ENCODE results near the gene KCNK16. TPM values are rescaled to one million over a fixed set of nuclear protein-coding genes. Genes with fewer than 3 reads are reported as not detected.

Gene KCNK16
- total and polyA plus RNA-seq, 4 experiments from 2014 or later, result not detected

- H3K27me3 ChIP-seq (ENCODE audit: insufficient read depth, low read length), result no peaks in the 10 kb centered on the region
- intact Hi-C loops (cut with micrococcal nuclease), result no loop called here
- H3K4me1 ChIP-seq (ENCODE audit: insufficient read depth, low read length), result no peaks in the 10 kb centered on the region
- Mint-ChIP-seq H3K27ac (no peak overlapping the region), H3K36me3 (no peaks in the 10 kb centered on the region), H3K9me3 (no peaks in the 10 kb centered on the region), H3K4me1 (peaks cover 0 to 1% (median 0%) of the 10 kb centered on the region in 4 donors), H3K4me3 (no peak overlapping the region), H3K27me3 (peaks cover 1 to 2% of the 10 kb centered on the region in 2 donors)
- H3K36me3 ChIP-seq (ENCODE audit: insufficient read depth, low read length), result no peaks in the 10 kb centered on the region
- no peaks in the 10 kb centered on the region for H3K9me3 ChIP-seq (ENCODE audit: control insufficient read depth in 1 of 2, low read length in 2 of 2)
- ChIA-PET CTCF (ENCODE audit: partially characterized antibody) (no interaction called here), POLR2A (ENCODE audit: partially characterized antibody) (no interaction called here)
- no peak overlapping the region for H3K4me3 ChIP-seq (ENCODE audit: low read length in 2 of 2)
- H3K27ac ChIP-seq (ENCODE audit: low read depth, low read length), result no peak overlapping the region
- DNase-seq, result no peak
Observed at GRCh38 chr6:39276379-39276995, 46.0 kb downstream of the KCNK16 start.

- no peak overlapping the region for H3K4me3 ChIP-seq (ENCODE audit: low read length in 2 of 2)
- H3K4me3 Mint-ChIP-seq, result no peak overlapping the region
- no peak overlapping the region for H3K27ac Mint-ChIP-seq
- ChIA-PET POLR2A (ENCODE audit: partially characterized antibody) (no interaction called here), CTCF (ENCODE audit: partially characterized antibody) (interaction anchor here (1.2 kb wide), 1 partner anchor 35 kb away, joined by 3 read pairs; no protein-coding TSS in a partner anchor)
- no peaks in the 10 kb centered on the region for H3K27me3 ChIP-seq (ENCODE audit: insufficient read depth, low read length)
- H3K36me3 Mint-ChIP-seq, result no peaks in the 10 kb centered on the region
- H3K36me3 ChIP-seq (ENCODE audit: insufficient read depth, low read length), result no peaks in the 10 kb centered on the region
- intact Hi-C loops (cut with micrococcal nuclease), result no loop called here
- no peaks in the 10 kb centered on the region for H3K9me3 Mint-ChIP-seq
- no peaks in the 10 kb centered on the region for H3K9me3 ChIP-seq (ENCODE audit: control insufficient read depth in 1 of 2, low read length in 2 of 2)
- H3K4me1 Mint-ChIP-seq, result no peaks in the 10 kb centered on the region
- DNase-seq, result no peak
- no peaks in the 10 kb centered on the region for H3K4me1 ChIP-seq (ENCODE audit: insufficient read depth, low read length)
- no peak overlapping the region for H3K27ac ChIP-seq (ENCODE audit: low read depth, low read length)
- H3K27me3 Mint-ChIP-seq, result peaks cover 0 to 1% of the 10 kb centered on the region in 2 donors
Observed at GRCh38 chr6:39274903-39275302, 47.6 kb downstream of the KCNK16 start.

GRCh38 chr6:39274471-39274870, 48.0 kb downstream of the KCNK16 start:
- intact Hi-C loops (cut with micrococcal nuclease), result no loop called here
- CTCF ChIA-PET (ENCODE audit: partially characterized antibody), result interaction anchor here (1.2 kb wide), 1 partner anchor 35 kb away, joined by 3 read pairs; no protein-coding TSS in a partner anchor
- no peak overlapping the region for H3K27ac Mint-ChIP-seq

GRCh38 chr6:39273406-39273821, 49.1 kb downstream of the KCNK16 start:
- H3K9me3 ChIP-seq (ENCODE audit: control insufficient read depth in 1 of 2, low read length in 2 of 2), result no peaks in the 10 kb centered on the region
- no peaks in the 10 kb centered on the region for H3K4me1 Mint-ChIP-seq
- CTCF ChIA-PET (ENCODE audit: partially characterized antibody), result no interaction called here

More at GRCh38 chr6:39274471-39274870, 48.0 kb downstream of the KCNK16 start:
- H3K27me3 Mint-ChIP-seq, result peaks cover 0 to 1% of the 10 kb centered on the region in 2 donors
- POLR2A ChIA-PET (ENCODE audit: partially characterized antibody), result no interaction called here
- Histone ChIP-seq H3K27me3 (ENCODE audit: insufficient read depth, low read length) (no peaks in the 10 kb centered on the region), H3K9me3 (ENCODE audit: control insufficient read depth in 1 of 2, low read length in 2 of 2) (no peaks in the 10 kb centered on the region), H3K27ac (ENCODE audit: low read depth, low read length) (no peak overlapping the region), H3K4me3 (ENCODE audit: low read length in 2 of 2) (no peak overlapping the region), H3K36me3 (ENCODE audit: insufficient read depth, low read length) (no peaks in the 10 kb centered on the region), H3K4me1 (ENCODE audit: insufficient read depth, low read length) (no peaks in the 10 kb centered on the region)
- H3K36me3 Mint-ChIP-seq, result no peaks in the 10 kb centered on the region
- H3K4me3 Mint-ChIP-seq, result no peak overlapping the region
- no peaks in the 10 kb centered on the region for H3K4me1 Mint-ChIP-seq
- no peaks in the 10 kb centered on the region for H3K9me3 Mint-ChIP-seq
- no peak for DNase-seq

GRCh38 chr6:39269961-39270360, 52.5 kb downstream of the KCNK16 start:
- H3K36me3 Mint-ChIP-seq, result no peaks in the 10 kb centered on the region
- no peaks in the 10 kb centered on the region for H3K4me1 Mint-ChIP-seq
- no peaks in the 10 kb centered on the region for H3K36me3 ChIP-seq (ENCODE audit: insufficient read depth, low read length)
- H3K27ac ChIP-seq (ENCODE audit: low read depth, low read length), result no peak overlapping the region
- peaks cover 0 to 1% of the 10 kb centered on the region in 2 donors for H3K27me3 Mint-ChIP-seq
- no peaks in the 10 kb centered on the region for H3K9me3 ChIP-seq (ENCODE audit: control insufficient read depth in 1 of 2, low read length in 2 of 2)
- H3K4me1 ChIP-seq (ENCODE audit: insufficient read depth, low read length), result no peaks in the 10 kb centered on the region
- ChIA-PET POLR2A (ENCODE audit: partially characterized antibody) (no interaction called here), CTCF (ENCODE audit: partially characterized antibody) (interaction anchor here (0.9 kb wide), 1 partner anchor 110 kb away, joined by 3 read pairs; no protein-coding TSS in a partner anchor)
- no peaks in the 10 kb centered on the region for H3K27me3 ChIP-seq (ENCODE audit: insufficient read depth, low read length)
- no peaks in the 10 kb centered on the region for H3K9me3 Mint-ChIP-seq
- intact Hi-C loops (cut with micrococcal nuclease), result no loop called here
- H3K27ac Mint-ChIP-seq, result no peak overlapping the region
- H3K4me3 ChIP-seq (ENCODE audit: low read length in 2 of 2), result no peak overlapping the region
- no peak for DNase-seq
- no peak overlapping the region for H3K4me3 Mint-ChIP-seq

More at GRCh38 chr6:39273406-39273821, 49.1 kb downstream of the KCNK16 start:
- Mint-ChIP-seq H3K4me3 (no peak overlapping the region), H3K36me3 (no peaks in the 10 kb centered on the region), H3K9me3 (no peaks in the 10 kb centered on the region), H3K27me3 (peaks cover 0 to 1% of the 10 kb centered on the region in 2 donors), H3K27ac (no peak overlapping the region)
- H3K27ac ChIP-seq (ENCODE audit: low read depth, low read length), result no peak overlapping the region
- no peaks in the 10 kb centered on the region for H3K27me3 ChIP-seq (ENCODE audit: insufficient read depth, low read length)
- POLR2A ChIA-PET (ENCODE audit: partially characterized antibody), result no interaction called here
- no peaks in the 10 kb centered on the region for H3K36me3 ChIP-seq (ENCODE audit: insufficient read depth, low read length)
- DNase-seq, result no peak
- H3K4me3 ChIP-seq (ENCODE audit: low read length in 2 of 2), result no peak overlapping the region
- intact Hi-C loops (cut with micrococcal nuclease), result no loop called here
- no peaks in the 10 kb centered on the region for H3K4me1 ChIP-seq (ENCODE audit: insufficient read depth, low read length)

- no peak for DNase-seq
- no peak overlapping the region for H3K4me3 ChIP-seq (ENCODE audit: low read length in 2 of 2)
- H3K9me3 ChIP-seq (ENCODE audit: control insufficient read depth in 1 of 2, low read length in 2 of 2), result no peaks in the 10 kb centered on the region
- ChIA-PET CTCF (ENCODE audit: partially characterized antibody) (interaction anchor here (0.7 kb wide), 1 partner anchor 12 kb away, joined by 4 read pairs; no protein-coding TSS in a partner anchor), POLR2A (ENCODE audit: partially characterized antibody) (no interaction called here)
- no peaks in the 10 kb centered on the region for H3K27me3 ChIP-seq (ENCODE audit: insufficient read depth, low read length)
- Mint-ChIP-seq H3K27me3 (peaks cover 3 to 5% of the 10 kb centered on the region in 2 donors), H3K4me3 (no peak overlapping the region), H3K4me1 (peaks cover 0 to 1% (median 0%) of the 10 kb centered on the region in 4 donors), H3K36me3 (no peaks in the 10 kb centered on the region), H3K27ac (no peak overlapping the region), H3K9me3 (no peaks in the 10 kb centered on the region)
- H3K27ac ChIP-seq (ENCODE audit: low read depth, low read length), result no peak overlapping the region
- H3K36me3 ChIP-seq (ENCODE audit: insufficient read depth, low read length), result no peaks in the 10 kb centered on the region
- no peaks in the 10 kb centered on the region for H3K4me1 ChIP-seq (ENCODE audit: insufficient read depth, low read length)
- intact Hi-C loops (cut with micrococcal nuclease), result no loop called here
Observed at GRCh38 chr6:39268721-39269120, 53.8 kb downstream of the KCNK16 start.

GRCh38 chr6:39268171-39268570, 54.3 kb downstream of the KCNK16 start:
- Histone ChIP-seq H3K36me3 (ENCODE audit: insufficient read depth, low read length) (no peaks in the 10 kb centered on the region), H3K9me3 (ENCODE audit: control insufficient read depth in 1 of 2, low read length in 2 of 2) (no peaks in the 10 kb centered on the region), H3K27ac (ENCODE audit: low read depth, low read length) (no peak overlapping the region), H3K4me1 (ENCODE audit: insufficient read depth, low read length) (no peaks in the 10 kb centered on the region), H3K4me3 (ENCODE audit: low read length in 2 of 2) (no peak overlapping the region), H3K27me3 (ENCODE audit: insufficient read depth, low read length) (no peaks in the 10 kb centered on the region)
- Mint-ChIP-seq H3K27me3 (peaks cover 3 to 5% of the 10 kb centered on the region in 2 donors), H3K4me1 (peaks cover 0 to 1% (median 0%) of the 10 kb centered on the region in 4 donors), H3K27ac (no peak overlapping the region), H3K9me3 (no peaks in the 10 kb centered on the region), H3K4me3 (no peak overlapping the region), H3K36me3 (no peaks in the 10 kb centered on the region)
- POLR2A ChIA-PET (ENCODE audit: partially characterized antibody), result no interaction called here
- no peak for DNase-seq
- intact Hi-C loops (cut with micrococcal nuclease), result no loop called here
- CTCF ChIA-PET (ENCODE audit: partially characterized antibody), result interaction anchor here (0.7 kb wide), 1 partner anchor 12 kb away, joined by 4 read pairs; no protein-coding TSS in a partner anchor

All from CD4-positive, alpha-beta memory T cell (primary cell).